GM18868 (cell line): ENCODE measurements around the gene SEC31A.

ENCODE experiments used
- ATAC-seq: cut with Tn5 transposase; IDR thresholded peaks from one replicate; pipeline ENCODE4 v1.9.1; 2021; ENCODE audit warnings: mild to moderate bottlenecking, moderate library complexity; ENCODE audit not compliant: unreplicated experiment

Gene SEC31A

DNA sequence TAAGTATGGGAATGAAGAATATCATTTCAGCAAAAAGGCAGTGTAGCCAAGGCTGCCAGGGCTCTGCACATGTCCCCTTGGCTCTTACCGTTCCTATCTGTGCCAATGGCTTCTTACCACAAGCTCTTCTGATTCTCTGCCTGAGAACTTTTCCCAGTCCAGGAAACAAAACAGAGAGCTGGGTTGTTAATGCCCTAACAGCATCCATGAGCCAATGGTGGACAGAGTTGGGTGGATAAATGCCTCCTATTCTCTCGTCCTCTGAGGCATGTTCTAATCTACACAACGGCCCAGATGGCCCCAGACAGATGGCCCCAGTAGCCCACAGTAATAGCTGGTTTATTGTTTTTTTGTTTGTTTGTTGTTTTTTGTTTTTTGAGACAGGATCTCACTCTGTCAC, 120.3 kb downstream of the SEC31A start:
- ATAC-seq, result no peak
